ENCODE measurements around the gene C17orf50. TPM values are rescaled to one million over a fixed set of nuclear protein-coding genes. Genes with fewer than 3 reads are reported as not detected.

Gene C17orf50
- total RNA-seq (not detected), polyA plus RNA-seq (under 1 TPM in 2 of 3 donors, not detected in 1; 0.15 to 0.42 TPM)
- long read RNA-seq, donor 1: 0 reads
- long read RNA-seq, donor 2: 0 reads

GRCh38 chr17:35760587-35760986, at the start of gene C17orf50:
TSS of gene C17orf50 (plus strand) at chr17:35760887. CDS start at chr17:35760942, 55 bp downstream.
- no peaks in the 10 kb centered on the region for H3K36me3 ChIP-seq
- H3K4me3 ChIP-seq: no peak within 1 kb of the TSS
- no peak within 1 kb of the TSS for H3K27ac ChIP-seq
- peaks cover 6 to 30% (median 15%) of the 10 kb centered on the region in 6 donors for H3K4me1 ChIP-seq
- no peak for DNase-seq
- H3K9me3 ChIP-seq: peaks cover 0 to 4% (median 0%) of the 10 kb centered on the region in 8 donors
- intact Hi-C loops (cut with DNase I; ENCODE audit: low total_unique reads): no loop called here
- WGBS, 5 donors: 56 to 100% (median 95%) methylated on average over 1 of the region's 1 CpG
- TF ChIP-seq POLR2AphosphoS5 (IDR thresholded peaks at IDR 0.05): no peak
- no peak for TF ChIP-seq CTCF (IDR thresholded peaks at IDR 0.05 in 8 of 11, conservative IDR thresholded peaks at IDR 0.05 in 3 of 11)
- TF ChIP-seq POLR2A (IDR thresholded peaks at IDR 0.05): no peak
- peaks cover 0 to 4% (median 0%) of the 10 kb centered on the region in 7 donors for H3K27me3 ChIP-seq (replicated peaks in 1 of 7)

GRCh38 chr17:35710950-35711349, 49.7 kb upstream of the C17orf50 start:
- intact Hi-C loops (cut with DNase I; ENCODE audit: low total_unique reads): no loop called here
- no peaks in the 10 kb centered on the region for H3K9me3 ChIP-seq
- DNase-seq: no peak
- H3K36me3 ChIP-seq: peaks cover 0 to 77% (median 42%) of the 10 kb centered on the region in 6 donors
- H3K4me3 ChIP-seq: no peak overlapping the region
- TF ChIP-seq POLR2AphosphoS5 (IDR thresholded peaks at IDR 0.05): no peak
- no peak for TF ChIP-seq CTCF (IDR thresholded peaks at IDR 0.05 in 8 of 11, conservative IDR thresholded peaks at IDR 0.05 in 3 of 11)
- no peak for TF ChIP-seq POLR2A (IDR thresholded peaks at IDR 0.05)
- H3K27ac ChIP-seq: no peak overlapping the region
- 91 to 98% (median 95%) methylated on average over 2 of the region's 2 CpGs for WGBS, 5 donors
- H3K27me3 ChIP-seq (replicated peaks in 1 of 7): no peaks in the 10 kb centered on the region
- peaks cover 4 to 56% (median 34%) of the 10 kb centered on the region in 6 donors for H3K4me1 ChIP-seq

GRCh38 chr17:35713069-35713728, 47.5 kb upstream of the C17orf50 start:
- peaks cover 4 to 45% (median 27%) of the 10 kb centered on the region in 6 donors for H3K4me1 ChIP-seq
- H3K36me3 ChIP-seq: peaks cover 0 to 98% (median 62%) of the 10 kb centered on the region in 6 donors
- no peaks in the 10 kb centered on the region for H3K9me3 ChIP-seq
- 28 to 43% (median 39%) methylated on average over 7 of the region's 7 CpGs for WGBS, 5 donors
- peak overlapping the region; percentile 24 to 55 (median 34) for H3K27ac ChIP-seq
- TF ChIP-seq POLR2A (IDR thresholded peaks at IDR 0.05) (no peak), POLR2AphosphoS5 (IDR thresholded peaks at IDR 0.05) (peak in 1 of 3 donors; percentile 65), CTCF (IDR thresholded peaks at IDR 0.05 in 8 of 11, conservative IDR thresholded peaks at IDR 0.05 in 3 of 11) (no peak)
- intact Hi-C loops (cut with DNase I; ENCODE audit: low total_unique reads): no loop called here
- no peak for DNase-seq
- no peaks in the 10 kb centered on the region for H3K27me3 ChIP-seq (replicated peaks in 1 of 7)
- H3K4me3 ChIP-seq: no peak overlapping the region

- Histone ChIP-seq H3K36me3 (peaks cover 0 to 100% (median 65%) of the 10 kb centered on the region in 6 donors), H3K4me1 (peaks cover 4 to 27% (median 19%) of the 10 kb centered on the region in 6 donors), H3K4me3 (no peak overlapping the region), H3K27ac (no peak overlapping the region), H3K9me3 (no peaks in the 10 kb centered on the region), H3K27me3 (replicated peaks in 1 of 7) (no peaks in the 10 kb centered on the region)
- 93 to 99% (median 96%) methylated on average over 2 of the region's 2 CpGs for WGBS, 5 donors
- intact Hi-C loops (cut with DNase I; ENCODE audit: low total_unique reads): no loop called here
- no peak for DNase-seq
- TF ChIP-seq CTCF (IDR thresholded peaks at IDR 0.05 in 8 of 11, conservative IDR thresholded peaks at IDR 0.05 in 3 of 11): no peak
- no peak for TF ChIP-seq POLR2AphosphoS5 (IDR thresholded peaks at IDR 0.05)
- no peak for TF ChIP-seq POLR2A (IDR thresholded peaks at IDR 0.05)
Observed at GRCh38 chr17:35714988-35715387, 45.7 kb upstream of the C17orf50 start.

Data from spleen (tissue), 13 donors.